HPDE6-E6E7 (cell line): Measurements from ENCODE around the gene PRKAG2.
"Not testable (repeated sequence)": the region's sequence is repeated elsewhere in the genome, so short reads cannot be mapped to it uniquely, and the experiment has no call there.

Source experiments
- DNase-seq: peaks from one replicate; pipeline ENCODE4 v3.0.0; 2011; ENCODE audit warnings: missing footprints; ENCODE audit errors: extremely low spot score

The PRKAG2 gene

DNA sequence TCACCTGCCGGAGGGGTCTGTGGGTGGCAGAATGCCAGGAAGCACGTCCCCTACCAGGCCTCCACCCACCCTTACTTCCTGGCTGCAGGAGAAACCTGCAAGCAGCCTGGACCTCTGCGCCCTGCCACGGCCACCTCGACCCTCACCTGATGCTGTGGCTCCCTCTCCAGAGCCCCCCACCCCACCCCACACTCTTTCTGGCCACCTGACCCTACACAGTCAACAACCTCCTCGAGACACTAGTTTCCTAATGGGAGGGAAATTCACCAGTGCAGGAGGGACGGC lies 91.3 kb downstream of the PRKAG2 start:
- DNase-seq = no peak

DNA sequence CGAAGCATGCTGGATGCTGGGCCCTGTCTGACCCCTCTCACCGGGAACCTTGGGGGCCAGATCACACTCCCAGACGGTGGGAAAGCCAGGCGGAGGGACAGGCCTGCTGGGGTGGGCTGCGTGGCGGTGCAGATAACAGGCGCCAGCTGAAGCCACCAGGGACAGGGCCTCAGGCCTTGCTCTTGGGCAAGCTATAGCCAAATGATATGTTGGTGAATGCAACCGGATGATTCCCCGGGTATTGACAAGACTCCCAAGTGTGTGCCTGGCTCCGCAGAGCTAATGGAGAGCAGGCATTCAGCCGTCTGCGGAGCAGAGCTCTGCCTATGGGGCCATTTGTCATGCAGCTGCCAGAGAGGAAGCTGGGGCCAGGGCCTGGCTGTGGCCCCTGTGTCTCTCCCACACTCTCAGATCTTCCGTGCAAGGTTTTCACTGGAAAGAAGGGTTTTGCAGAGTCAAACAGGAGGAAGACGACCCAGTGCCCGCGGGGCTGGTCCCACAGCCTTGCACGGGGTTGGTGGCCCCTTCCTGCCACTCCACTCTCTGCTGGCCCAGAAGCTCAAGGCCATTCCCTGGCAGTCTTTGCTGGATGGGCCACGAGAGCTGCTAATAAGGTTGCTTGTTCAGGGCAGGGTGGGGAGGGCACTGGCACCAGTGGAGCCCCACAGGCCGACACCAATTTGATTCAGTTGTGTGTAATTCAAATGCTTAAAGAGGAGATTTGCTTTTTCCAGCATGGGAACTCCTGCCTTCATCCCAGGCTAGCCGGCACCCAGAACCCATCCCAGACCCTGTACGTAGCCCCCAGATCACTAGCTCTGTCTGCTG lies 91.8 kb downstream of the PRKAG2 start:
- no peak for DNase-seq

DNA sequence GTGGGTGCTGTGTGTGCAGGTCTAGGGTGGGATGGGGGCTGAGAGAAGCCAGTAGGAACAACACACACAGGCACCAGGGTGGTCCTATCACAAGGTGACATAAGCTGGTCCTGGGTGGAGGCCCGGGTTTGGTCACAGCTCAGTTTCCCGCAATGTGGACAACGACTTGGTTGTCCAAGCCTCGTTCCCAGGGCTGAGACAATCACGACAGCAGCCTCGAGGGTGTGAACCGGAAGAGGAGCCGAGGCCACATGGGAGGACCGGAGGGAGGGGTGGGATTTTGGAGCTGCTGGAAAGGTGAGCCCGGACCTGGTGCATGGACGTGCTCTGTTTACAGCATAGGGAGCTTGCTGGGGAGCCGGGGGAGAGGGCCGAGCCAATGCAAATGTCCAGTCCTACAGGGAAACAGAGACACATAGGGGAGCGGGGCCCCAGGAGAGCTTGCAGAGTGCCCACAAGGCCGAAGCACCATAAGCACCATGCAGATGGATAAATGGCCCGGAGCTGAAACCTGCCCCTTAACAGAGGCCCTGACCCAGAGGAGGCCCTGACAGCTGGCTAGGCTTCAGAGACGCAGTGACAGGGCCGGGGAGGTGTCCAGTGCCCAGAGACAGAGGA lies 92.8 kb downstream of the PRKAG2 start:
- no peak for DNase-seq

DNA sequence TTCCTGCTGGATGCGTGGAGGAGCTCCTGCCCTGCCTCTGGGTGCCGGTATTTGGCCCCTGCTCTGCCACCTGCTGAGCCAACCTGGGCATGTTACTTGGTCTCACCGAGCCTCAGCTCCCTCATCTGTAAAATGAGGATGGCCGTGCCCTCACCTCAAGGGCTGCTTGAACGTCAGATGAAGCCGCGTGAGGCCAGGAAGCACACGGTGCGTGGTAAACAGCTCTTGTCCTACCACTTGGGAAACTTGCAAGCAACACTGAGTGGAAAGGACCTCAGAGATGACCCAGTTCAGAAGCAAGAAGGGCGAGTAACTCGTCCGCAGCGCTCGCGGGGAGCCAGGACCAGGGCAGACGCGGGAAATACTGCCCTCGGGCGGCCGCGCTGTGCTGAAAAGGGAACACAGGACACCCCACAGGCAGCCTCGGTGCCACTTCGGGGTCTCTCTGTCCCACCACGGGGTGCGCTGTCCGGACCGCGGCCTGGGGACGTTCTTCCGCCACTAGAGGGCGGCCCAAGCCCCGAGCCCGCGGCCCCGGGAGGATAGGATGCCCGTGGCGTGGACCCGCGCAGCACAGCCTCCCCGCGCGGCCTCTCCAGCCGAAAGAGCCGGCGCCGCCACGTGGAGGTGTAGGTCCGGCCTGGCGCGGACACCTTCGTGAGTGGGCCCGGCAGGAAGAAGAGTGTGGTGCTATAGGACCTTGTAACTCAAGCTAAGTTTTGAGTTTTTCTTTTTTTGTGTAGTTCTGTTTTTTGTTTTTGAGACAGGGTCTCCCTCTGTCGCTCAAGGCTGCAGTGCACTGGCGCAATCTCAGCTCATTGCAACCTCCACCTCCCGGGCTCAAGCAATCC lies 94.1 kb downstream of the PRKAG2 start:
- DNase-seq = peak; percentile 62

DNA sequence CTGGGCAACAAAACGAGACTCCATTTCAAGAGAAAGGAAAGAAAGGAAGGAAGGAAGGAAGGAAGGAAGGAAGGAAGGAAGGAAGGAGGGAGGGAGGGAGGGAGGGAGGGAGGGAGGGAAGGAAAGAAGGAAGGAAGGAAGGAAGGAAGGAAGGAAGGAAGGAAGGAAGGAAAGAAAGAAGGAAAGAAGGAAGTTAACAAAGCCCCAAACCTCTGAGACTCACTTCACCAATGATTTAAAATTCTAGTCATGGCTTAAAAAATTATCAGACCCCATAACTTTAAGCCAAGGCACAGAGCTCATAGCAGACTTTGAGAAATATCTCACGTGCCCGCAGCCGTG lies 94.7 kb downstream of the PRKAG2 start:
- DNase-seq = not testable (repeated sequence)

DNA sequence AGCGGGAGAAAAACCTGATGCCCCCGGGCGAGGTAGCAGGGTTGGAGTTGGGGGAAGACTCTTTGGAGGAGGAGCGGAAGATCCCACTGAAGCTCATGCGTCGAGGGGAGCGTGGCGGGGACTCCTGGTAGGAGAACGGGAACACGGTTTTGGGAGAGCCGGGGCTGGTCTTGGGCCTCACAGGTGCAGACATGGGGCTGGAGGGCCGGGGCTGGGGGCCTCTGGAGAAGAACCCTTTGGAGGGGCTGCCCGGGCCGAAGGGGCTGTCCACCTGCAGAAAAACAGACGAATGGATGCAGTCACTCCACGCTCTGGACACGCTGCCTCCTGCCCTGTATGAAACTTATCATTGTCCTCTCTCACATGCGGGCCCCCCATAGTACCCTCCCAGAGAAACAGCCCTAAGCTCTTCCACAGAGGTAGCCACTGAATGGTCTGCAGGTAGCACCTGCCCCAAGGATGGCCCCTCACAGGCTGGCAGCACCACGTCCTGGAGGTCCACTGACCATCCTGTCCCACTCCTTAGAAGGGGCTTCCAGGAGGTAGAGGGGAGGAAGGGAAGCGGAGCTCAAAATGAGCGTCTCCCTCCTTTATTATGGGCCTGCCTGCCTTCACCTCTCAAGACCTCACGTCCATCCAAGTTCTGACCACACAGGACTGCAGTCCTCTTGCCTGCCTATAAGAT lies 95.6 kb downstream of the PRKAG2 start:
- no peak for DNase-seq

DNA sequence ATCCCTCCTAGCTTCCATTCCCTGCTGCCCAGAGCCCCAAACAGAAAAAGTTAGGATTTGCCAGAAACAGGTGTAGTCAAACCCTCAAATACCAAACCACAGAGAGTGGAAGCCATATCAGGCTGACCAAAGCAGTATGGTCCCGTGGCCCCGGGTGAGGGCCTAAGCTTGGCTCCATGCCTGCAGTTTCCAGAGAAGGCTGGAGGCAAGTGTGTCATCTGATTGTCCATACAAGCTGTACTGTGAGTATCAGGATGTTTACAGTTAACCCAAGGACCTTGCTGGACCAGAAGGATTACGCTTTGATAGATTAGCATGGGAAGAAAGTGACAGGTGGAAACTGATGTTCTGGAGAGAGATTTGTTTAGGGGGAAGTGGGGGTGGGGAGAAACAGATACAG lies 96.3 kb downstream of the PRKAG2 start:
- no peak for DNase-seq

DNA sequence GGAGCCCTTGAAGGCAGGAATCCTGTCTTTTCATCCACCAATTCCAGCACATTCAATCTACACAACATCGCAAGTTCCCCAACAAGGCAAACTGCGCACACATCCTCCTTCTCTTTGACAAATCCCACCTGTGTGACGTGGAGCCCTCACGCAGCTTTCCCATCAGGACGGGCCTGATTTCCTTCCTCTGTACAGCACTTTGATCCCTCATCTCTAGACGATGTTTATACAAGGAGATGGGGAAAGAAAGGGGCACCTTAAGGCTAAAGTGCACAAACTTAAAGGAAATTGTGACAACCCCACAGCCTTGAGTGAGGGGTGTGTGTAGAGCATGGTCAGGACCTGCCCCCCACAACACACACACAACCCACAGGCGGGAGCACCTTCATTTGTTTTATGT lies 97.2 kb downstream of the PRKAG2 start:
- DNase-seq = no peak

DNA sequence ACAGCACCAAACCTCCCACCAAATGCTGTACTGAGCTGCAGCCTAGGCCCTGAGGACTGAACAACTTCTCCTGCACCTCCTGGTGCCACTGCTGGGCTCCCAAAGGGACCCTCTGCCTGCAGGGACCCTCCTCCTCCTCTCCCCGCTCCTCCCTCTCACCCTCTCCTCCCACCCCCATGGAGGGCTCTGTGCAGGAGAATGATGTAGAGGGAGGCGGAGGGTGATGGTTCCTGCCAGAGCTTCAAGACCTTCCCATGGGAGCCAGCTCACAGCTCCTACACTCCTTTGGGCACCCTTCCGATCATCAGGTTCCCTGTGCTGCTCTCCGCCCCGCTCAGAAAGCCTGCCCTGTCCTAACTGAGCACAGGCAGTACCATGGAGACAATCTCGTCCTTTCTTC lies 97.7 kb downstream of the PRKAG2 start:
- no peak for DNase-seq

DNA sequence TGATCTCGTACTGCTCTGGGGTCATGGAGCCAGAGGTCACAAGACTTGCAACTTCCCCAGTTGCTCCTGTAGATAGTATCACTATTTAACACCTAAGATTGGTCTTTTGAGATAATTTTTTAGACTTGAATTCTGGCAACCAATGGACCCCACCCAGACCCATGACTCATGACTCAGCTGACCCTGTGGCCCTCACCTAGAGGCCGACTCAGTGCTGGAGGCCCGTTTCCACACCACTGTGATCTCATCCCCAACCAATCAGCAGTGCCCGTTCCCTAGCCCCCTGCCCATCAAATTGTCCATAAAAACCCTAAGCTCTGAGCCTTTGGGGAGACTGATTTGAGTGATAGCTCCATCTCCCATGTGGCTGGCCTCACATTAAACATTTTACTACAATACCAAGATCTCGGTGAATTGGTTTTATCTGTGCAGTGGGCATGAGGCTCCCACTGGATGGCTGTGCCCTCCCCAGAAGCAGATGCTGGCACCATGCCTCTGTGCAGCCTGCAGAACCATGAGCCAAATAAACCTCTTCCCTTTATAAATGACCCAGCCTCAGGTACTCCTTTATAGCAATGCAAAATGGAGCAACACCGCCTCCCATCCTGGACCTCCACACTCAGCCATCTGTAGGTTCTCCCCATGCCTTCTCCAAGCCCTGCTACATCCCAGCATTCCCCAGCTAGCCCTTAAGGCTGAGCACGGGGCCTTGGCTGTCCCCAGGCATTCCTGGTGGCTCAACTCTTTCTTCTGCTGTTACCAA lies 98.8 kb downstream of the PRKAG2 start:
- DNase-seq = no peak

DNA sequence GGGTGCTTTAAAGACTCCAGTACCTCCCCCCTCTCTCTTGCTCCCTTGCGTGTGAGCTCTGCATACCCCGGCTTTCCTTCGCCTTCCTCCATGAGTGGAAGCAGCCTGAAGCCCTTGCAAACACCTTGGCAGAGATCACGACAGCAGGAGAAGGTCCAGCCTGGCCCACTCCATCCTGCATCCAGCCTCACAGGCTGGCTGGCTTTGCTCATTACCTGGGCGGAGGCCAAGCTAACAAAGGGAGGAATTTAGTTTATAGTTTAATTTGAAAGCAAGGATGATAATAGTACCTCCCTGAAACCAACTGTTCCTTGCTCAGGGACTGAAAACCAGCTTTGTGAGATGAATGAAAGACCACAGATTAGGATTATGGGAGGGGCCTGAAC lies 99.4 kb downstream of the PRKAG2 start:
- DNase-seq = no peak

DNA sequence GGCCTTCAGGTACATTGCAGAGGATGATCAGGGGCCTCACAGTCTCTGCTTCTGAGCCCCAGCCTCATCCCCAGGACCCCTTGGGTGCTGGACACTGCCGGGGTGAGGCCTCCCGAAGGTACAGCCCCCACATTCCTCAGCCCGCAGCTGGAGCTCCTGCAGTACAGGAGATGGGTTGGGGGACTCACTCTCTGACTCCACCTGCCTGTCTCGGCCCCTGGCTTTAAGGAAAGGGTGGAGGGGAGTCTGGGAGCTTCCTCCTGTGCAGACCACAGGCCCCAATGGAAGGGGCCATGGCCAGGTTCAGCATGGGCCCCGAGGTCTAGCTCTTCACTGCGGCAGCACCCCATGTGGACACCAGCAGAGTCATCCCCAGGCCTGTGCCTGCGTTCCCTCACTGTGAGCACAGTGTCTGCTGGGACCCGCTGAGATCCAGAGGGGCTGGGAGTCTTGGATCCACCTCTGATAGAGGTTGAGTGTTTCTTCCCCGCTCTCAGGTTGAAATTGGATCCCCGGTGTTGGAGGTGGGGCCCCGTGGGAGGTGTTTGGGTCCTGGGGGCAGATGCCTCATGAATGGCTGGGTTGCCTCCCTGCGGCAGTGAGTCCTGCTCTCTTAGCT lies 99.9 kb downstream of the PRKAG2 start:
- no peak for DNase-seq

DNA sequence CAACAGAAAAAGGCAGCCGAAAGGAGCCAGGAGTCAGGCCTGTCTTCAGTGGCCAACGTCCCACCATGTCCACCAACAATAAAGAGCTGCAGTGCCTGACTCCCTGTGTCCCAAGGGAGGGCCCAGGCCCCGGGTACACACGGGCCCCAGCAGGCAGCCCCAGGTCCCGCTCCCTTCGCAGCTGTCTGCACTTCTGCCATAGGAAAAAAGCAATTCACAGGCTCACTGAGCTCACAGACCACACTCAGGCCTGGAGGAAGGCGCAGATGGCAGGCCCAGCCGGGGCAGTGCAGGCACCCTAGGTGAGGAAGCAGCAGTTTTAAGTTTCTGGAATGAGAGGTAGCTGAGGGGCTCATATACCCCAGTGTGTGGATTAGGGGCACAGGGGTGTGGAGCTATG lies 100.5 kb downstream of the PRKAG2 start:
- no peak for DNase-seq

DNA sequence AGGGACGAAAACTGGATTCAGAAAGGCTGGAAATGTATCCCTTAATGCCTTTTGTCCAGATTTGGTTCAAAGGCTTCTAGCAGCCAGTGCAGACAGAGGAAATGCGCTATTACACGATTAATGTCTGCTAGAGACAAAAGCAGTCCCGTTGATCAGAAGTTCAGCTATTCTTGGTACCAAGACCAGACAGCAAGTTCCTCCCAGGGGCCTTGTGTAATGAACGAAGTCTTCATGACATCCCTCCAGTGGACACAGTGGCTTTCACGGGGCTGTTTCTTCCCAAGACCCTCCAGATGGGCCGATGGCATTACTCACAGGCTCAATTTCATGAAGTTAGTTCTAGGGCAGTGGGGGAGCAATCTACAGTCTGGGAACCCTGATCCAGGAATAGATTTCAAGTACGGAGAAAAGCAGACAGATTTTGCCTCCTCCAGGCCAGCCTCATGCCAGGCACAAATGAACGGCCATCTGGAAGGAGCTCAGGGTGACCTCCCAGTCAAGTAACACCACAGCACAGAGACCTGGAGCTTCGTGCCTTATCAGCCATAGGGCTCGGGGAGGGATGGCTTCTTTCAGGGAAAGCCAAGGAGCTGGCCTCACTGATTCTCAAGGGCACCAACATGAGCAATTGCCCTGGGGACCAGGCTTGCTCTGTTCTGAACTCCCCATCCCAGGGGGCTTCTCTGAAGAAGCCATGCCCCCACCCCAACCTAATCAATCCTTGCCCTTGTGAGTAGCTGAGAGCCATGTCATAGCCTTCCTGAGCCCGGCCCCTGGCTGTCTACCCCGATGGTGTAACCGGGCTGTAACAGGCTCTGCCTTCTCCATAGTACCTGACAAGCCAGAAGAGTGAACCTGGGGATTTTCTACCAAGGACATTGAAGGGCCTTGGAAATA lies 101.1 kb downstream of the PRKAG2 start:
- no peak for DNase-seq

DNA sequence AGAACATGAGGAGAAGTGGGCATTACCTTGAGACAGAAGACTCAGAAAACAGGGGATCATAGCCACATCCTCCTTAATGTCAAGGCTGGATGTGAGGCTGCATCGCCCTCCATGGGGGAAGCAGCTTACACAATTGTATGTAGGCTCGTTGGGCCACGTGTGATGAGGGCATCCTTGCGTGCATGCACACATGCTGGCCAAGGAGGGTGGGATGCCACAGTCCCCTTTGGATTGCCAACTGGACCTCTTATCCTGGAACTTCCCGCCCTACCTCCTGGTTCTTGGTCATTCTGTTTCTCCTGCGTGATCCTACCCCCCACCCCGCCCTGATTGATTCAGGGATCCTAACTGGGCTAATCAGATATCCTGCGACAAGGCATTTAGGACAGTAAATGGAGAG lies 102.0 kb downstream of the PRKAG2 start:
- no peak for DNase-seq

DNA sequence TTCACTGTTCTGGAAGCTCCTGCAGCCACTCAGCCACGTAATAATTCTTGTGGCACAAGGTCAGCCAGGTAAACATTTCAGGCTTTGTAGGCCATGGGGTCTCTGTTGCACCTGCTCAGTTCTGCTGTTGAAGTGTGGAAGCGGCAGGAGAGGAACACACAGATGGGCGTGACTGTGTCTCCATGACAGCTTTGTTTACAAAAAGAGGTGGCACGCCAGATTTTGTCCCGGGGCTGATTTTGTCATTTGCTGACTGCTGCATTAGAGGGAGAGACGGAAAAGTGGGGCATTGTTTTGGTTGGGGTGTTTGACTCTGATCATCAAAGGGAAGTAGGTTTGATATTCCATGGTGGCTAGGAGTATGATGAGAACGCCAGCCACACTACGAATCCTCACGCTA lies 103.1 kb downstream of the PRKAG2 start:
- DNase-seq = no peak

DNA sequence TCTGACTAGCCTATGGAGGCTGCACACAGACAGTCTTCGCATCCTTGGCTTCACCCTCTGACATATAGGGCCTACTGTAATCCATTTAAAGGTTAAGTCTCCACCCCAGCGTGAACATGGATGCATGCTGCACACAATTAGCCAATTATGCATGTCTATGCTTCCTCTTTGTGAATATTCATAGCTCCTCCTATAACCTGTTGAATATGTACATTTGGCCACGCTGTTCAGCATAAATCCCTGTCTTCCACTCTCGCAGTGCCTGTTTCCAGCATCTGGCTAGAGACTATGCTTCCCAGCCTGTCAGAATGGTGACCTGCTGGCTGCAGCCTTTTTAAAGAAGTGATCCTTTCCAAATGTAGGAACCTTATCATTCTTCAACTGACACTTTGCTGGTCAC lies 106.7 kb downstream of the PRKAG2 start:
- DNase-seq = no peak

DNA sequence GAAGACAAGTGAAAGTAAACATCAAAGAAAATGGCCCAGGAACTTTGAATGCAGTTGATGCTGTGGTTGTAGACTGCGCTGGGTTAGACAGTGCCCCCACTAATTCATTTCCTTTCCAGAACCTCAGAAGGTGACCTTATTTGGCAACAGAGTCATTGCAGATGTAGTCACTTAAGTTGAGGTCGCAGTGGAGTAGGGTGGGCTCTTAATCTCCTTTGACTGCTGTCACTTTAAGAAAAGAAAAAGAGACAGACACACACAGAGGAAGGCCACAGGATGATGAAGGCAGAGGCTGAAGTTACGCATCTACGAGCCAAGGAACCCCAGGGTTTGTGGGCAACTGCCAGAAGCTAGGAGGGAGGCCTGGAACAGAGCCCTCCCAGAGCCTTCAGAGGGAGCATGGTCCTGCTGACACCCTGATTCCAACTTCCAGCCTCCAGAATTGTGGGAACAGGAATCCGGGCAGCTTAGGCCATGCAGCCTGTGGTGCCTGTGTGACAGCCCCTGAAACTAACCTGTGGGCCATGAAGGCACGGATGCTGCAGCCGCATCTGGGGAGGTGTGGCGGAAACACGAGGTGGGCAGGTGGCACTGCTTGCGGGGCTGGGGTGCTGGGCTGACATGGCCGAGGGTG lies 107.6 kb downstream of the PRKAG2 start:
- DNase-seq = no peak

DNA sequence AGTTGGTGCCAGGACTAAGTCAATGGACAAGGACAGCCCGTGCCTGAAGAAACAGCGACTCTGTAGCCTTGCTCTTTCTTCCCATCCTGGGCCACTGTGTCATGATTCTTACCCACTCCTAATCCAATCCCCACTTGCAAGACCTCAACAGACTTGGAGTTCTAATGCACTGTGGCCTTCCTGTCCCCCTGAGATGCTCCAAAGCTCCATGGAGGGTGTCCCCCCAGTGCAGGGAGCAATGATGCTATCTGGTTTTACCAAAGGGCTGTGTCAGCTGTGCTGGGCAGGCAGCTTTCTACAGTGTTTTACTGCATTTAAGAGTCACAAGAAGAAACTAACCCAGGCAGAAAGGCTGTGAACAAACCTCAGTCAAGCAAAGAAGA lies 108.1 kb downstream of the PRKAG2 start:
- DNase-seq = no peak

DNA sequence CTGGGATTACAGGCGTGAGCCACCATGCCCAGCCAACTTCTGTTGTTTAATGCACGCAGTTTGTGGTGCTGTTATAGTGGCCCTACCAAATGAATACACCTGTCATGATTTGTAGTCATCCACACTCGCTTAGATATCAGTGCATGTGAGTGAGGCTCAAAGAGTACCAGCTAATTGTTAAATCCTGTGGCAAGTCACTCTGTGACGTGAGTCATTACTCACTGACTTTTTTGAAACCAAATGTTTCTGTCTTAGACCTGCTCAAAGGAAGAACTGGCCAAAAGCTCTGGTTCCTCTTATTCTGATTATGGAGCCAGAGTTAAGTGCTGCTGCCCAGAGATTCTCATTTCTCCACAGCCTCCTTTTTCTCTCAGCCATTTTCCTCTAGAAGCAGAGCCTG lies 109.4 kb downstream of the PRKAG2 start:
- DNase-seq = no peak
